Endothelial cell of umbilical vein (primary cell): ENCODE results near the gene HAGH.

Experiments
- CTCF ChIP-seq, 2 donors: IDR thresholded peaks; 1 replicate in 1 of 2; 2 replicates in 1 of 2; pipeline ENCODE4 v1.5.1; 2011; ENCODE audit warnings: low read length in 2 of 2, mild to moderate bottlenecking in 2 of 2, moderate library complexity in 2 of 2, control low read depth in 1 of 2, inconsistent platforms in 1 of 2, low read depth in 1 of 2; ENCODE audit not compliant: insufficient read depth in 1 of 2; ENCODE audit errors: extremely low read depth in 1 of 2
- POLR2A ChIP-seq: IDR thresholded peaks from 2 replicates; pipeline ENCODE4 v1.6.1; 2012; ENCODE audit warnings: low read depth, mild to moderate bottlenecking, control low read depth, low read length

GRCh38 chr16:1787056-1787321 is 39.6 kb downstream of the HAGH start:
- TF ChIP-seq CTCF (IDR thresholded peaks at IDR 0.05; ENCODE audit: extremely low read depth in 1 of 2, insufficient read depth in 1 of 2, low read depth in 1 of 2, low read length in 2 of 2) (no peak), POLR2A (no peak)
